ENCODE measurements around the gene ZNF780B.

The ZNF780B gene

DNA sequence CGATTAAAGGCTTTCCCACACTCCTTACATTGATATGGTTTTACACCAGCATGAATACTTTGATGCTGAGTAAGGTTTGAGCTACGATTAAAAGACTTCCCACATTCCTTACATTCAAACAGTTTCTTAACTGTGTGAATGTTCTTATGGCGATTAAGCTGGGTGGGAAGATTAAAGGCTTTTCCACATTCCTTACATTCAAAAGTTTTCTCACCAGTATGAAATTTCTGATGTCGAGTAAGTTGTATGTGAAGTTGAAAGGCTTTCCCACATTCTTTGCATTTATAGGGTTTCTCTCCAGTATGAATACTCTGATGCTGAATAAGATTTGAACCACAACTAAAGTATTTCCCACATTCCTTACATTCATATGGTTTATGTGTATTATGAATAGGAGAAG, 20.0 kb downstream of the ZNF780B start:
- no peak for DNase-seq

DNA sequence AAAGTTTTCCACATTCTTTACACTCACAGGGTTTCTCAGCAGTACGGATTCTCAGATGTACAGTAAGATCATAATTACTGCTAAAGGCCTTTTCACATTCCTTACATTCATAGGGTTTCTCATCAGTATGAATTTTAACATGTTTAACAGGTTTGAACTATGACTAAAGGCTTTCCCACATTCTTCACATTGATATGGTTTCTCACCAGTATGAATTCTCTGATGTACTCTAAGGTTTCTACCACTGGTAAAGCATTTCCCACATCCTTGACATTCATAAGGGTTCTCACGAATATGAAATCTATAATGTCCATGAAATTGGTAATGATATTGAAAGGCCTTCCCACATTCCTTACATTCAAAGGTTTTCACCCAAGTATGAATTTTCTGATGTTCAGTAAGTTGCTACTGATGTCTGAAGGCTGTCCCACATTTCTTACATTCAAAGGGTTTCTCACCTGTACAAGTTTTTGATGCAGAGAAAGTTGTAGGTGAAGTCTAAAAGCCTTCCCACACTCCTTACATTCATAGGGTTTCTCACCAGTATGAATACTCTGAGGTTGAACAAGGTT, 22.0 kb downstream of the ZNF780B start:
- no peak for DNase-seq

DNA sequence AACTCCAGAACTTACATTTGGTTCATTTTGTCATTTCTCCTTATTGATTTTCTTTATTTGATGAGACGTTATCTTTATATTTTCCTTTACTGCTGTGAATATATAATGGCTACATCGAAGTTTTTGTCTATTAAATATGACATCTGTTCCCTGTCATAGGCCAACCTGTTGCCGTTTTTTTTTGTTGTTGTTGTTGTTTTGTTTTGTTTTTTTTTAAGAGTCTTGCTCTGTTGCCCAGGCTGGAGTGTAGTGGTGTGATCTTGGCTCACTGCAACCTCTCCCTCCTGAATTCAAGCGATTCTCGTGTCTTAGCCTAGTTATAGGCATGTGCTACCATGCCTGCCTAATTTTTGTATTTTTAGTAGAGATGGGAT, 29.4 kb downstream of the ZNF780B start:
- DNase-seq: no peak

DNA sequence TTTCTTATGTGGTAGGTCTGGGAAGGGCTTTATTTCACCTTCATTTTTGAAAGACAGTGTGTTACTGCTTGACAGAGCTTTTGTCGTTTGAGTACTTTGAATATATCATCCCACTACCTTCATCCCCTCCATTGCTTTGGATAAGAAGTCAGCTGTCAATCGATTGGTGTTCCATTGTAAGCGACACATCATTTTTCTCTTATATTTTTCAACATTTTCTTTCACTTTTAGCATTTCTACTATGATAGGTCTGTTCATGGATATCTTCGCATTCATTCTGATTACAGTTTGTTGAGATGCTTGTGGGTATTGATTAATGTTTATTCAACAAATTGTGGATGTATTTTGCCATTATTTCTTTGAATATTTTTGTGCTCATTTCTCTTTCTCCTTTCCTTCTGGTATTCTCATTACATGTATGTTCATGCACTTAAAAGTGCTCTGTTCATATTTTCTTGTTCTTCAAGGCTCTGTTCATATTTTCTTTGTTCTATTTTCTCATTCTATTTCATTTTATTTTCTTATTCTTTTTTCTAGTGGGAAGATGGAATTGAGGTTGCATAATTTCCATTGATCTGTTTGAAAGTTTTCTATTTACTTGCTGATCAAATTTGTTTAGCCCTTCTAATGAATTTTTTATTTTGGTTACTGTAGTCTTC, 30.0 kb downstream of the ZNF780B start:
- no peak for DNase-seq

DNA sequence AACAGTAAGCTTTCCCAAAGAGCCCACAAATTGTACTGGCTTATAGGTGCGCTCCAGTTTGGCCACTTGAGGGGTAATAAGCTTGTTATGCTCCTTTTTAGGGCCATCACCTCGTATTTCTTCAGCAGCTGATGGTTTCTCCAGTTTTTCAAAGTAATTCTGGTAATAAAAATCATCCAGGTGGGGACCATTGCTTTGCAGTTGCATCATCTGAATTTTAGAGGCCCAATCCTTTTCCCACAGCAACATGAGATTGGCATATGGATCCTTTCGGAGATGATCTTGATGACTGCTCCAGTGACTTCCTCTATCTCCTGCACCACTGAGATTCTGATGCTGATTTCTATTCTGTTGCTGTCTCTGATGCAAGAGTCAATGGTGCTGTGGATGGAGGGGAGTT, 32.1 kb downstream of the ZNF780B start:
- DNase-seq: no peak

DNA sequence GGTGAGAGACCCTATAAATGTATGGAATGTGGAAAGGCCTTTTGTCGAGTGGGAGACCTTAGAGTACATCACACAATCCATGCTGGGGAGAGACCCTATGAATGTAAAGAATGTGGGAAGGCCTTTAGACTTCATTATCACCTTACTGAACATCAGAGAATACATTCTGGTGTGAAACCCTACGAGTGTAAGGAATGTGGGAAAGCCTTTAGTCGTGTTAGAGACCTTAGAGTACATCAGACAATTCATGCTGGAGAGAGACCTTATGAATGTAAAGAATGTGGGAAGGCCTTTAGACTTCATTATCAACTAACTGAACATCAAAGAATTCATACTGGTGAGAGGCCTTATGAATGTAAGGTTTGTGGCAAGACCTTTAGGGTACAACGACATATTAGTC, 42.0 kb downstream of the ZNF780B start:
- DNase-seq: no peak

DNA sequence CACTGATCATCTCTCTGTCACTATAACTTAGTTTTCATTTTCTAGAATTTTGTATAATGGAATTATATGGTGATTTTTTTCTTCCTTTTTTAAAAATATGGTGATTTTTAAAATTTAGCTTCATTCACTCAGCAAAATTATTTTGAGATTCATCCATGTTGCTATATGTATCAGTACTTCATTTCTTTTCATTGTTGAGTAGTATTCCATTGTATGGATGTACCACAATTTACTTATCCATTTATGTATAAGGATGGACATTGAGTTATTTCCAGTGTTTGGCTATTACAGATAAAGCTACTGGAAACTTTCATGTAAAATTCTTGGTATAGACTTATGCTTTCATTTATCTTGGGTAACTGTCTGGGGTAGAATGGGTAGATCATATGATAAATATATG, 46.4 kb downstream of the ZNF780B start:
- DNase-seq: no peak

DNA sequence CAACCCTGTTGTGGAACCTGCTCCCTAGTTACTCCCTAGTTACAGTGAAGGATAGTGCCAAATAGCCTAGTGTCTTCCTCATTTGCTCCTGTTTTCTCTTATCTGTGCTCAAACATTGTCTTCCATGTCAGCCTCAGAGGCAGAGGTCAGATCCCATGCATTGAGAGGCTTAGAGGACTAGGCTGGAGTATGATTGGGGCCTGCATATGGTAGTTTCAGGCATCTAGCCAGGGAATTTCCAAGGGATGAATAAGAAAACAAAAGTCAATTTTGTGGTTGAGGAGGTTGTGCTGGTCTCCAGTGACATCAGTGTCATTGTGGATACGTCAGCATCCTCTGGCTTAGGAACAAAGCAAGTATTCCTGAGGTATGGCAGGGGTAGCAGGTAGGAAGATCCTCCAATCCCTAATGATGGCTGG, 49.7 kb downstream of the ZNF780B start:
- no peak for DNase-seq

DNA sequence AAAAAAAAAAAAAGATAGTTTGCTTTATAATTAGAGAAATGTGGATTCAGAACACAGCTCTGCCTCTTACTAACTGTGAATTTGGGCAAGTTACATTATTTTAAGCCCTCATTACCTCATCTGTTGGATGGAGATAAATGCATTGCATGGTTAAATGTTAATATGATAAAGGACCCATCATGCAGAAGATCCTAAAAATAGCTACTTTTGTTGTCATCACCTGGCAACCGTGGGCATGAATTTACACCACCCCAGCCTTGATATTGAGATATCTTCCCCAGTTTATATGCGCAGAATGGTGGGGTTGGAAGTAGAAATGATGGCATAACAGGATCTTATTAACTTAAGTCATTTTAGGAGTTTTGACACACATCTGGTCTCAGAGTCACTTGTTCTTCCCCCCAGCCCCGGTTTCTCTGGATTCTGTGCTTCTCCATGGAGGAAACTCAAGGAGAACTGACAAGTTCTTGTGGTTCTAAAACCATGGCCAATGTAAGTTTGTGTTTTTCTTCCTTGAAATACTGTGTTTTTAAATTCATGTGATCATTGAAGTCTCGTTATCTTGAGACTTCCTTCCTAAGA, 50.2 kb downstream of the ZNF780B start:
- DNase-seq: no peak

DNA sequence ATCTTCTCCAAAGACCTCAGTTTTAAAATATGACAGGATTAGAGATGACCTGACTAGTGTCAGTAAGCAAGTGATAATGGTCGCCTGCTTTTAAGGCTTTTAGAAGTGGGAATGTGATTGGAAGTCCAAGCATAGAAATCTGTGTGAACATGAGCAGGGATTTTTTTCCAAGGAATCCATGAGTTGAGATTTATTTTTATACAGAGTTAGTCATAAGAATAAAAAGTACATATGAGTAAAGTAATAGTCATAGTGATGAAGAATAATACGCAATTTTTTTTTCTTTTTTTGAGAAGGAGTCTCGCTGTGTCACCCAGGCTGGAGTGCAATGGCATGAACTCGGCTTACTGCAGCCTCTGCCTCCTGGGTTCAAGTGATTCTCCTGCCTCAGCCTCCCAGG, 57.5 kb downstream of the ZNF780B start:
- no peak for DNase-seq

DNA sequence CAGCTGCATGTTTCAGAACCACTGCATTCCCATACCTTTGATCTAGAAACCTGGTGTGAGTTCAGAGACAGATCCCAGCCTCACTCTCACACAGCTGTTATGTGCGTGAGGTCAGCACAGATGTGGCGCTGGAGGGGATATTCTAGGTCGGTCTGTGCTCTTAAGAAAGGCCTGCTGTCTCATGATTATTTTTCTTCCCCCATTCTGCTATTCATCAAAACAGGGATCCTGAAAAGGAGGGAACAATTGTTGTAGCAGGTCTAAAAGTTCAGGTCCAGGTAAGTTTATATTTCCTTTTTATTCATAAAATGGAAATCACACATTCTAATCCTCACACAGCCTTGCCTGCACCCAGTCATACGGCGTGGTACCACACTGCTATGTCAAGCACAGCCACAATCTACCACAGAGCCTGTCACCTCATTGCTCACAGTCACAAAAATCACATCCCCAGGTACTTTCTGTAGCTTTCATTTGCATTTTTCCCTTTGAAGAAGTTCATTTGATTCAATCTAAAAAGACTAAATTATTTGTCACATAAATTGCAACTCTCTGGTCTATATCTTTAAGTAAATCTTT, 58.3 kb downstream of the ZNF780B start:
- DNase-seq: no peak

DNA sequence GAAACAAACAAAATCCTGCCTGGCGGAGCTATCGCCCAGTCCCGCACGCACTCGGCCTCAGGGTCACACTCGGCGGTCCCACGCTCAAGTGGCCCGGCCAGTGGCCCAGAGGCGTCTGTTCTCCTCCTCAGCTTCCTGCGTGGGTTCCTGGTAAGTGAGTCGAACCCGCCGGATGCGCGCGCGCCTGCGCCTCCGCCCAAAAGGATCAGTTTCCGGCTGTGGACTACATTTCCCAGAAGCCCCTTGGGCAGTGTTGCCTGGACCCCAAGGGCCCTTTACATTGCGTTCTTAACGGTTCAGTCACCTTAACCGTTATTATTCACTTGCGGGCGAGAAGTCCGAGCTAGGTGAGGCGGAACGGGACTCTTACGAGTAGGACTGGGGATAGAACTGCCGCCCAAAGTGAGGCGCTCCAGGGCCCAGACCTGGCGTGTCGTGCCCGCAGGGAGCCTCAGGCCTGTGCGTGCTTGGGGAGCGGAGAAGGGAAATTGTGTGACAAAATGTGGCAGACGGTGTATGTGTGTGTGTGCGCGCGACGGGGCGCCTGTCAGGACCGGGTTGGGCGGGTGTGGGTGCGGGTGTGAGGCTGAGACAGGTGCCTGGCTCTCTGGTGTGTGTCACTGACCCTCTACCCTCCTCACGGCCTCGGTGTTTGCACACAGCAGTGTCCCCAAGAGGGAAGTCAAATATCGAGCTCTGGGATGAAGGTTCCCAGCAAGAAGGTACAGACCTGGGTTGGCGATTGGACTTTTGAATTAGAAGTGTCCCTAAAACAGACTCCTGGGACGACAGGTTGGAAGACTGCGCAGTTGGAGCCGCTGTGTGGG, 59.0 kb downstream of the ZNF780B start, which contains the start of gene ZNF546:
TSS of gene ZNF546 (plus strand) at position 250 of the 827 bp plus-strand sequence. CDS start 1,267 bp downstream, outside the sequence.
- DNase-seq: peak; percentile 96

DNA sequence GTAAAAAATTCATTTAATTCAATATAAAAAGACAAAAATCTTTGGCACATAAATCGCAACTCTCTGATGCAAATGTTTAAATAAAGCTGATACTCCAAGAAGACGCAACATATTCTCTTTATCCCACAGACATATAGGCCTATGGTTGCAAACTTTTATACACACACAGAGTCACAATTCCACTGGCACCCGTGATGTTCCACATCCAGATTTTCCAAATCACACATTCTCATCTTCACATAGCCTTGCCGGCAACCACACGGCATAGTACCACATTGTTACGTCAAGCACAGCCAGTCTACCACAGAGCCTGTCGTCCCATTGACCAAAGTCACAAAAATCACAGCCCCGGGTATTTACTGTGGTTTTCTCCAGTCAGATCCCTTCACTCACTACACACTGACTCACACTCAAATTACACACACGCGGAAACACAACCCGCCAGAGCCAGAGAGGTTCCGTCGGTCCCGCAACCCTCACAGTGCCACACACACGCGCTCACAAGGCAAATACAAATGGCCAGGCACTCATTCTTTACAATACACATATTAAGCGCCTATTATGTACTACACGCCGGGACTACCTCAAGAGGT, 59.7 kb downstream of the ZNF780B start:
- no peak for DNase-seq

DNA sequence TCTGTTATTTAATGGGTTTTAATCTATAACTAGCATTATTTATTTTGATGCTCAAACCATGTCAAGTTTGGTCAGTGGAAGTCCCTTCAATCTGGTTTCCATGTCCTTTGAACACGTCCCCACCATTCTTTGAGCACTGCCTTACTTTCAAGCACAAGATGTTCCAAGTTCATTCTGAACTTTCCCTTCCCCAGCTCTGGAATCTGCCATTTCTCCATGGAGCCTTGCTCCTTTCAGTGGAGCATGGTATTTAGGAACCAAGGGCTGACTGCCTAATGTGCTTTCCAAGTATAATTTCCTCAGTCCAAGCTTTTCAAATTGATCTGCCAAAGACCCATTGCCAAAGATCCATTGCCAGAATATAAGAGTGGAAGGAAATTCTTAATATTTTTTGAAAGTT, 60.2 kb downstream of the ZNF780B start:
- DNase-seq: no peak

DNA sequence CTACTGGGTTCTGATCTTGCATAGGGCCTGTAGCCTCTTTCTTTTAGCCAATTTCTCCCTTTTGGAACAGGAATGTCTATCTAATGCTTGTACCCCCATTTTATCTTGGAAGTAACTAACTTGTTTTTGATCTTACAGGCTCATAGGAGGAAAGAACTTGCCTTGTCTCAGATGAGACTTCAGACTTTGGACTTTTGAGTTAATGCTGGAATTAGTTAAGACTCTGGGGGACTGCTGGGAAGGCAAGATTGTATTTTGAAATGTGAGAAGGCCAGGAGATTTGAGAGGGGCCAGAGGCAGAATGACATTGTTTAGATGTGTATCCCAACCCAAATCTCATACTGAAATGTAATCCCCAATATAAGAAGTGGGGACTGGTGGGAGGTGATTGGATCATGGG, 61.7 kb downstream of the ZNF780B start:
- no peak for DNase-seq

DNA sequence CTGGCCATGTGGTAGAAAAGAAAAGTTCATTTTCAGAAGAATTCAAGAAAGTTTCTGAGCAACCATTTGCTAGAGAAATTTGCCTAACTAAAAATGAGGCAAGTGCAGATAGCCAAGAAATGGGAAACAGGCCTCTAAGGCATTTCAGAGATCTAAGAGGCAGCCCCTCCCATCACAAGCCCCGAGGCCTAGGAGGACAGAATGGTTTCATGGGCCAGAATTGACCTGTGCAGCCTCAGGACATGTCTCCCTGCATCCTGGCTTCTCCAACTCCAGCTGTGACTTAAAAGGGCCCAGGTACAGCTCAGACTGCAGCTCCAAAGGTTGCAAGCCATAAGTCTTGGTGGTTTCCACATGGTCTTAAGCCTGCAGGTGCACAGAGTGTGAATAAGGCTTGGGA, 62.4 kb downstream of the ZNF780B start:
- DNase-seq: no peak

DNA sequence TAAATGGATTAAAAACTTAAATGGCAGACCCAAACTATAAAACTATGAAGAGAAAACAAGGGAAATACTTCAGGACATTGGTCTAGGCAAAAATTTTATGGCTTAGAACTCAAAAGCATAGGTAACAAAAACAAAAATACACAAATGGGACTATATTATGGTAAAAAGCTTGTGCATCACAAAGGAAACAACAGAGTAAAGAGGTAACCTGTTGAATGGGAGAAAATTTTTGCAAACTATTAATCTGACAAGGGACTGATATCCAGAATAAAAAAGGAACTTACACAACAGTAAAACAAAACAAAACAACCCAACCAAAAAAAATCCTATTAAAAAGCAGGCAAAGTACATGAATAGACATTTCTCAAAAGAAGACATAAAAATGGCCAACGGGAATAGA, 68.4 kb downstream of the ZNF780B start:
- DNase-seq: no peak

DNA sequence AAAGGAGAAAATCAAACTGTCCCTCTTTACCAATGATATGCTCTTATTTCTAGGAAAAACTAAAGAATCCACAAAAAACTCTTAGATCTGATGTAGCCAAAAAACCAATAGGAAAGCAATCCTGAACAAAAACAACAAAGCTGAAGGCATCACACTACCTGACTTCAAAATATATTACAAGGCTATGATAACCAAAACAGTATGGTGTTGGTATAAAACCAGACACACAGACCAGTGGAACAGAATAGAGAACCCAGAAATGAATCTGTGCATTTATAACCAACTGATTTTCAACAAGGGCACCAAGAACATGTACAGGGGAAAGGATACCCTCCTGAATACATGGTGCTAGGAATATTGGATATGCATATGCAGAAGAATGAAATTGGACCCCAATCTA, 68.9 kb downstream of the ZNF780B start:
- no peak for DNase-seq

DNA sequence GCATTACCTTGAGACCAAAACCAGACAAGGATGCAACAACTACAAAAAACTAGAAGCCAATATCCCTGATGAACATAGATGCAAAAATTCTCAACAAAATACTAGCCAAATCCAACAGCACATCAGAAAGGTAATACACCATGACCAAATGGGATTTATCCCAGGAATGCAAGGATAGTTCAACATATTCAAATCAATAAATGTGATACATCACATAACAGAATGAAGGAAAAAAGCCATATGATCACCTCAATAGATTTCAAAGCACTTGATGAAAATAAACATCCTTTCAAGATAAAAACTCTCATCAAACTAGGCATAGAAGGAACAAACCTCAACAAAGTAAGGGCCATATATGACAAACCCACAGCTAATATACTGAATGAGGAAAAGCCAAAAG, 69.4 kb downstream of the ZNF780B start:
- DNase-seq: no peak

DNA sequence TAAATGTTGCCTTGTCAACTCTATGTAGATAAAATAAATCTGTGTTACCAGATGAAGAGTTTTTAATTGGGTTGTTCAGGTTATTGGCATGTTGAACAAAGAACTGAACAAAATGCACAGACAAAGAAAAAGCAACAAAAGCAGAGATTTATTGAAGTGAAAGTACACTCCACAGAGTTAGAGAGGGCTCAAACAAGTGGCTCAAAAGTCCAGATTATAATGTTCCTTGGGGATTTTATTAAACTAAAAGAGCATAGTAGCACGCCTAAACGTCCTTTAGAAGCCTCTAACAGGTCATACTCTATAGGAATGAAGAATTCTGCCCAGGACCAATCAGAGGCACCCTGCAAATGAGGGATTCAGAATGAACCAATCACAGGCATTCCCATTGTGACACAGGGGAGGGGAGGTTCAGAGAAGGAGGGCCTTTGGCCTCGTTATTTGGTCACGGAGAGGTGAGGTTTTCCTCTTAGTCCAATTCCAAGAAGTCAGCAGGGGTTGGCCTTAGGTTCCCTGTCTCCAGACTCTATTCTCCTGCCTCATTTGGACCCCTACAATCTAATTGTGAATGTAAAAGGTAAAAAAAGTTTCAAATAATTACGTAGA, 72.2 kb downstream of the ZNF780B start:
- no peak for DNase-seq

DNA sequence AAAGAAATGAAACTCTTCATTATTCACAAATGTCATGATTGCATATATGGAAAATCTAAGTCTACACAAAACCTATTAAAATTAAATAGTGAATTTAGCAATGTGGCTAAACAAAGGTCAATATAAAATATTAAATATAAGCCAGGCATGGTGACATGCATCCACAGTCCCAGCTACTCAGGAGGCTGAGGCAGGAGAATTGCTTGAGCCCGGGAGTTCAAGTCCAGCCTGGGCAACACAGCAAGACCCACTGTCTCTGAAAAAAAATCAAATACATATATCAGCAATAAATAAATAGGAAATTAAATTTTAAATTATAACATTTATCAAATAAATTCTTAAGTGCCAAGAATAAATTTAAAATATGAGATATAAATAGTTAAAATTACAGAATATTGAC, 73.1 kb downstream of the ZNF780B start:
- DNase-seq: no peak
